Muscle layer of duodenum (tissue), 2 donors: ENCODE data around the gene POLD4.

Experiments used
- H3K27ac ChIP-seq: one replicate; pipeline ENCODE4 v1.7.0; 2013; ENCODE audit warnings: mild to moderate bottlenecking, low read length
- H3K27me3 ChIP-seq: one replicate; pipeline ENCODE4 v1.7.0; 2013; ENCODE audit warnings: low read depth, mild to moderate bottlenecking, control low read depth, low read length
- H3K36me3 ChIP-seq, 2 donors: one replicate each; pipeline ENCODE4 v1.7.0; 2013; ENCODE audit warnings: low read length in 2 of 2, control low read depth in 1 of 2, mild to moderate bottlenecking in 1 of 2; ENCODE audit not compliant: insufficient read depth in 2 of 2, control insufficient read depth in 1 of 2
- H3K4me1 ChIP-seq, 2 donors: one replicate each; pipeline ENCODE4 v1.7.0; 2013; ENCODE audit warnings: low read length in 2 of 2, mild to moderate bottlenecking in 2 of 2, control low read depth in 1 of 2, moderate library complexity in 1 of 2; ENCODE audit not compliant: insufficient read depth in 2 of 2, control insufficient read depth in 1 of 2
- H3K4me3 ChIP-seq, 2 donors: one replicate each; pipeline ENCODE4 v1.7.0; 2013; ENCODE audit warnings: low read length in 2 of 2, low read depth in 1 of 2, mild to moderate bottlenecking in 1 of 2
- H3K9me3 ChIP-seq, 2 donors: one replicate each; pipeline ENCODE4 v1.7.0; 2013; ENCODE audit warnings: low read length in 2 of 2, control low read depth in 1 of 2, mild to moderate bottlenecking in 1 of 2; ENCODE audit not compliant: control insufficient read depth in 1 of 2
- donor health status: healthy.

The POLD4 gene

DNA sequence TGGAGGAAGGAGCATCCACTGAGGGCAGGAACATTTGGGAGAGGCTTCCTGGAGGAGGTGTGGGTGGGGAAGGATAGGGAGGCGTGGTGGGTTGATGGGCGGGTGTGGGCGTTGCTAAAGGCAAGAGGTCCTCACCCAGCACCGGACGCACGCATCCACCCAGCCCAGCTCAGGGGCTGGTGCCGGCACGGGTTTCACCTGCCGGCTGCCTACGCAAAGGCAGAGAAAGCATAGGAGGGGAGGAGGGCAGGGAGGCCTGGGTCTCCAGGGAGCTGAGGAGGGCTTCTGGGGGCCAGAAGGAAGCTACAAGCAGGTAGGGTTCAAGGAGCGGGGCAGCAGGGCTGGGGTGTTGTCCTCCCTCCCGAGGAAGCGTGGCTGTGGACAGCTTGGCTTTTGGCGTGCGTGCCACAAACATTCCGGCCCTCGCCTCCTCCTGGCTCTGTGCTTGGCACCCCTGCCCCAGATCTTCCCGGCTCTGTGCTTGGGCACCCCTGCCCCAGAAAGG, 42.2 kb downstream of the POLD4 start:
- H3K4me1 ChIP-seq: no peaks in the 10 kb centered on the region
- H3K27ac ChIP-seq: no peak overlapping the region
- H3K36me3 ChIP-seq: peaks cover 6 to 29% of the 10 kb centered on the region in 2 donors
- no peak overlapping the region for H3K4me3 ChIP-seq
- no peaks in the 10 kb centered on the region for H3K9me3 ChIP-seq
- no peaks in the 10 kb centered on the region for H3K27me3 ChIP-seq

DNA sequence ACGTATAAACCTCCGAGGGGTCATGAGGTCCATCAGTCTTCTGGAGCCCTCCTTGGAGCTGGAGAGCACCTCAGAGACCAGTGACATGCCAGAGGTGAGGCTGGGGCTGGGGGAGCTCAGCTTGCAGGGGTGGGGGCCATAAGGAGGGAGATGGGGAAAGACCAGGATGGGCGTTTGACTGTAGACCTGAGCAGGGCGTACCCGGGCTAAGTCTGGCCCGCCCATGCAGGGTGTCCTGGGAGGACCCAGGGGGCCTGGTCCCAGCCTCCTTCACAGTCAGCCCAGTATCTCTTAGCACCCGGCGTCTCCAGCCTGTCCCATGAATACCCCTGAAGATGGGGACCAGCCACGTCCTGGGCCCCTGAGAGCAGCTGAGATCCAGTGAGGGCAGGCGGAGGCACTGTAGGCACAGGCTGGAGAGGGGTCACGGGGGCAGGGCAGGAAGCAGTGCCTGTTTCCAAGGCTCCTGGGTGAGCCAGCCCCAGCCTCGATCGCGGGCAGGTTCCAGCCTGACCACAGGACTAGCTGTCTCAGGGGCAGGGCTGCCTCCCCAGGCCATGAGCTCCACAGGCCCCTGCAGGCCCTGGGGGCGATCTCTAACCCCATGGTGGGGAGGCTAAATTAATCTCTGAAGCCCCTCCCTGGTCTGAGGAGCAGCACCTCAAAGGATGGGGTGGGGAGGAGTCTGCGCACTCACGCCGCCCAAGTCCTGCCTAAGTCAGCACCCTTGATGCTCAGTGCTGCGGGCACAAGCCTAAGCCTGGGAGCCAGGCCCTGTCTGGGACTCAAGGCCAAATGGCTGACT, 42.9 kb downstream of the POLD4 start:
- Histone ChIP-seq H3K9me3 (no peaks in the 10 kb centered on the region), H3K4me1 (no peaks in the 10 kb centered on the region), H3K4me3 (no peak overlapping the region), H3K27ac (no peak overlapping the region), H3K27me3 (no peaks in the 10 kb centered on the region), H3K36me3 (peaks cover 6 to 29% of the 10 kb centered on the region in 2 donors)

DNA sequence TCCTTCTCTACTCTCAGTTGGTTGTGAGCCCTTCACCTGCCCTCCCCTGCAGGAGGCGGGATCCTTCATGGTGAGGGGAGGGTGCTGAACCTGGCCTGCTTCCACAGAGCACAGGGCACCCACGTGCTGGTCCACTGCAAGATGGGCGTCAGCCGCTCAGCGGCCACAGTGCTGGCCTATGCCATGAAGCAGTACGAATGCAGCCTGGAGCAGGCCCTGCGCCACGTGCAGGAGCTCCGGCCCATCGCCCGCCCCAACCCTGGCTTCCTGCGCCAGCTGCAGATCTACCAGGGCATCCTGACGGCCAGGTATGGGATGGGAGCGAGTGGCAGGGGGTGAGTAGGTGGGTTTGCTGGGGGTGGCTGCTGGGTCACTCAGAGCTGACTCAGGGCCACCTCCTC, 43.7 kb downstream of the POLD4 start:
- Histone ChIP-seq H3K9me3 (no peaks in the 10 kb centered on the region), H3K36me3 (peaks cover 6 to 29% of the 10 kb centered on the region in 2 donors), H3K4me3 (no peak overlapping the region), H3K4me1 (peaks cover 0 to 2% of the 10 kb centered on the region in 2 donors), H3K27me3 (no peaks in the 10 kb centered on the region), H3K27ac (no peak overlapping the region)

DNA sequence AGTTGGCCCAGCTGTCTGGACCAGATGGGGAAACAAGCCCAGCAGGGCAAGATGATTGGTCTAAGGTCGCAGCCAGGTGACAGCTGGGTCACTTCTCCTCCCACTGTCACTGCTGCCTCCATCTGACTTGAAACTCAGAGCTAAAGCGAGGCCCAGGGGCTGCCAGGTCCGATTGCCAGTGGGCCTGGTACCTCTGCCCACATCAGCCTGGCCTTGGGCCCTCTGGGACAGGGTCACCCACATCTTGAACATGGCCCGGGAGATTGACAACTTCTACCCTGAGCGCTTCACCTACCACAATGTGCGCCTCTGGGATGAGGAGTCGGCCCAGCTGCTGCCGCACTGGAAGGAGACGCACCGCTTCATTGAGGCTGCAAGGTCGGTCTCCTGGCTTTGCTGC, 44.2 kb downstream of the POLD4 start:
- Histone ChIP-seq H3K4me1 (peaks cover 0 to 7% of the 10 kb centered on the region in 2 donors), H3K27ac (no peak overlapping the region), H3K36me3 (peaks cover 6 to 29% of the 10 kb centered on the region in 2 donors)

DNA sequence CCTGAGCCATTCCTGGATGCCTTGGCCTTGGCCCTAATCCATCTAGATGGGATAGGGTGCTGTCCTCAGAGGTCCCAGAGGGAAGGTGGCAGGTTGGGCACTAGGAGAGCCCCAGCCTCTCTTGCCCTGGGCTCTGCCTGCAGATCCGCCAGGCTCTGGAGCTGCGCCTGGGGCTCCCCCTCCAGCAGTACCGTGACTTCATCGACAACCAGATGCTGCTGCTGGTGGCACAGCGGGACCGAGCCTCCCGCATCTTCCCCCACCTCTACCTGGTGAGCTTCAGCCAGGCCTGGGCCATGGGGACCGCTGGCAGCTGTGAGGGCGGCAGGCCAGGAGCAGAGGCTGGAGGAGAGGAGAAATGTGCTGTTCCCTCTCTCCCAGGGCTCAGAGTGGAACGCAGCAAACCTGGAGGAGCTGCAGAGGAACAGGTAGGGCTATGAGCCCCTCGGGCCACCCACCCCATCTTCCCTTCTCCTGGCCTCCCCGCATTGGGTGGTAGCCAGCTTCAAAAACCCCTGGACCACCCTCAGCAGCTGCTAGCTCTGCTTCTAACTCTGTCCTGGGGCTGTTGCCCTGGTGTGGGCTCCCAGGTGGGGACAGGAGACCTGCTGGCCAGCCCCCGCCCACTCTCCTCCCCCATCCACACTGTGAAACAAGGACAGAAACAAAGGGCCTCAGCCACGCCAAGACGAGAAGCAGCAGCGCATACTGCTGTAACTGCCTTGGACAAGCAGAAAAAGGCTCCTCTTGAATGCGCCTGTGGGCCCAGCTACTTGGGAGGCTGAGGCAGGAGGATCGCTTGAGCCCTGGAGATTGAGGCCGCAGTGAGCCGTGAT, 45.1 kb downstream of the POLD4 start:
- no peaks in the 10 kb centered on the region for H3K27me3 ChIP-seq
- no peak overlapping the region for H3K27ac ChIP-seq
- H3K36me3 ChIP-seq: peaks cover 6 to 29% of the 10 kb centered on the region in 2 donors
- H3K4me1 ChIP-seq: peaks cover 0 to 12% of the 10 kb centered on the region in 2 donors
- H3K9me3 ChIP-seq: no peaks in the 10 kb centered on the region
- H3K4me3 ChIP-seq: no peak overlapping the region

More for the DNA sequence above, 44.2 kb downstream of the POLD4 start:
- Histone ChIP-seq H3K27me3 (no peaks in the 10 kb centered on the region), H3K9me3 (no peaks in the 10 kb centered on the region), H3K4me3 (no peak overlapping the region)

DNA sequence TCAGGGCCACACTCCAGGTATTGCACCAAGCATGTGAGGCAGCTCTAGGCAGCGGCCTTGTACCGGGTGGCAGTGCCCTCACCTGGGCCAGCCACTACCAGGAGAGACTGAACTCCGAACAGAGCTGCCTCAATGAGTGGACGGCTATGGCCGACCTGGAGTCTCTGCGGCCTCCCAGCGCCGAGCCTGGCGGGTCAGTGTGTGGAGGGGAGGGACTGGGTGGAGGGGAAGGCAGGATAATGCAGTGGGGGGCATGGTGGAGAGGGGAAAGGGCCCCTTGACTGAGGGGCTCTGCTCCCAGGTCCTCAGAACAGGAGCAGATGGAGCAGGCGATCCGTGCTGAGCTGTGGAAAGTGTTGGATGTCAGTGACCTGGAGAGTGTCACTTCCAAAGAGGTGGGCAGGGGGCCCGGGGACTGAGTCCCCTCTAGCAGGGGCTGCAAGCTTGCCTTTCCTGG, 45.8 kb downstream of the POLD4 start:
- no peaks in the 10 kb centered on the region for H3K9me3 ChIP-seq
- H3K4me3 ChIP-seq: no peak overlapping the region
- peaks cover 0 to 18% of the 10 kb centered on the region in 2 donors for H3K4me1 ChIP-seq
- H3K27ac ChIP-seq: no peak overlapping the region
- H3K36me3 ChIP-seq: peaks cover 6 to 29% of the 10 kb centered on the region in 2 donors
- H3K27me3 ChIP-seq: no peaks in the 10 kb centered on the region

DNA sequence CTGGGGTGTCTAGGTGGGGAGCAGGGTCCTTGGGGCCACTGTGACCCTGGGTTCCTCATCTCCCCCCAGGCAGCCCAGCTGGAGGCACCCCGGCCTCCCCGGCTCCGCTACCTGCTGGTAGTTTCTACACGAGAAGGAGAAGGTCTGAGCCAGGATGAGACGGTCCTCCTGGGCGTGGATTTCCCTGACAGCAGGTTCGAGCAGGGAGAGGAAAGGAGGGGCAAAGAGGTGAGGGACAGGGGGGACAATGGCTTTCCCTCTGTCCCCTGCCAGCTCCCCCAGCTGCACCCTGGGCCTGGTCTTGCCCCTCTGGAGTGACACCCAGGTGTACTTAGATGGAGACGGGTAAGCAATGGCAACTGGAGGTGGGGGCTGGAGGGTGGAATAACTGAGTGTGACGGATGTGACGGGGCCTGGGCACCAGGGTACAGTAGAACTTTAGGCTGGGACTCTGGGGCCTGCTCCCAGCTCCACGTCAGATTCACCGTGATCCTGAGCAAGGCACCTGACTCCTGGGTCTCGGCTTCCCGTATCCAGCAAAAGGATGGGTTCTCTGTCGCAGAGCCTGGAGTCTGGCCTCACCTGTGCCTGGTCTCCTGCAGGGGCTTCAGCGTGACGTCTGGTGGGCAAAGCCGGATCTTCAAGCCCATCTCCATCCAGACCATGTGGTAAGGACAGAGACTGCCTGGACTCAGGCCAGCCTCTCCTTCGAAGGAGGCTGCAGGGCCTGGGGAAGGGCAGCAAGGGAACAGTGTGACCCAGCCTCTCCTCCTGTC, 46.4 kb downstream of the POLD4 start:
- Histone ChIP-seq H3K36me3 (peaks cover 6 to 29% of the 10 kb centered on the region in 2 donors), H3K4me1 (peaks cover 0 to 24% of the 10 kb centered on the region in 2 donors), H3K9me3 (no peaks in the 10 kb centered on the region)

DNA sequence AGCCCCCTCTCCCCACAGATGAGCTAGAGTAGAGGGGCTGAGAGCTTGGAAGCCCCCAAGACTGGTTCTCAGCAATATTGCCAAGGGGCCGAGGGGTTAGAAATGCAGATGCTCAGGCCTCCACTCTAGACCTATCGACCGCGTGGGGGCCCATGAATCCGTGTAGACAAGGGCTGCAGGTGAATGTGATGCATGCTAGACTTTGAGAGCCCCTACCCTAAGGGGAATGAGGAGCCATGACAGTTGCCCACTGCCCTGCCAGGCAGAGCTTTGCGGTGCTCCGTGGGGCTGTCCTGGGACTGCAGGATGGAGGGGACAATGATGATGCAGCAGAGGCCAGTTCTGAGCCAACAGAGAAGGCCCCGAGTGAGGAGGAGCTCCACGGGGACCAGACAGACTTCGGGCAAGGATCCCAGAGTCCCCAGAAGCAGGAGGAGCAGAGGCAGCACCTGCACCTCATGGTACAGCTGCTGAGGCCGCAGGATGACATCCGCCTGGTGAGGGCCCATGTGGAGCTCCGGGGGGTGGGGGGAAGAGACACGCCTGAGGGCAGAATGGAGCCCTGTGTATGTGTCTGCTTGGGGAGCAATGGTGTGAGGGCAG, 48.7 kb downstream of the POLD4 start:
- H3K9me3 ChIP-seq: no peaks in the 10 kb centered on the region
- peaks cover 13 to 34% of the 10 kb centered on the region in 2 donors for H3K36me3 ChIP-seq
- no peak overlapping the region for H3K27ac ChIP-seq
- H3K4me1 ChIP-seq: peaks cover 0 to 26% of the 10 kb centered on the region in 2 donors
- H3K4me3 ChIP-seq: peak overlapping the region; percentile 61 to 91
- no peaks in the 10 kb centered on the region for H3K27me3 ChIP-seq

More for the DNA sequence above, 46.4 kb downstream of the POLD4 start:
- no peak overlapping the region for H3K27ac ChIP-seq
- H3K27me3 ChIP-seq: no peaks in the 10 kb centered on the region
- H3K4me3 ChIP-seq: no peak overlapping the region

DNA sequence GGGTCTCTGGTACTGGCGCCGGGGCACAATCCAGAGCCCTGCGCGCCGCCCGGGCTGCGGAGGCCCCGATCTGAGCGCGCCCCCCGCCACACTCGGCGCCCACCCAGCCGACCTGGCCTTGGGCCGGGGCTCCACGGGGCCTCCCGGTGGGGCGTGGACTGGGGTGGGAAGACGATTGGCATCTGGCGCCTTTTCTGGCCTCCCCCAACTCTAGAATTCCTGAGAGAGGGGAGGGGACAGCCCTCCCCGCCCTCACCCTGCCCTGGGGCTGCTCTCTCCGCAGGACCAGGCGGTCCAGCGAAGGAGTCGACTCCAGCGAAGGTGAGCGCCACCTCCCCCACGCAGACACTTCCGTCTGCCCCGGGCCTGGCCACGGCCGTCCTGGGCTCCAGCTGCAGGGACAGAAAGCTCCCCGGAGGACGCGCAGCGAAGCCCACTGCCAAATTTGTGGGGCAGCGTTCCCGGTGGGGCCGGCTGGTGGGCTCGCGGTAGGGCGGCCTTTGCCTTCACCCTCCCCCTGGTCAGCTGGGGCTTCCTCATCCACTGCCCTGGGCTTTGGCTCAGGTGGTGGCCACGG, 49.4 kb downstream of the POLD4 start:
- Histone ChIP-seq H3K27ac (no peak overlapping the region), H3K9me3 (no peaks in the 10 kb centered on the region), H3K4me3 (peak overlapping the region; percentile 61 to 91), H3K4me1 (peaks cover 0 to 26% of the 10 kb centered on the region in 2 donors), H3K36me3 (peaks cover 12 to 37% of the 10 kb centered on the region in 2 donors), H3K27me3 (no peaks in the 10 kb centered on the region)

DNA sequence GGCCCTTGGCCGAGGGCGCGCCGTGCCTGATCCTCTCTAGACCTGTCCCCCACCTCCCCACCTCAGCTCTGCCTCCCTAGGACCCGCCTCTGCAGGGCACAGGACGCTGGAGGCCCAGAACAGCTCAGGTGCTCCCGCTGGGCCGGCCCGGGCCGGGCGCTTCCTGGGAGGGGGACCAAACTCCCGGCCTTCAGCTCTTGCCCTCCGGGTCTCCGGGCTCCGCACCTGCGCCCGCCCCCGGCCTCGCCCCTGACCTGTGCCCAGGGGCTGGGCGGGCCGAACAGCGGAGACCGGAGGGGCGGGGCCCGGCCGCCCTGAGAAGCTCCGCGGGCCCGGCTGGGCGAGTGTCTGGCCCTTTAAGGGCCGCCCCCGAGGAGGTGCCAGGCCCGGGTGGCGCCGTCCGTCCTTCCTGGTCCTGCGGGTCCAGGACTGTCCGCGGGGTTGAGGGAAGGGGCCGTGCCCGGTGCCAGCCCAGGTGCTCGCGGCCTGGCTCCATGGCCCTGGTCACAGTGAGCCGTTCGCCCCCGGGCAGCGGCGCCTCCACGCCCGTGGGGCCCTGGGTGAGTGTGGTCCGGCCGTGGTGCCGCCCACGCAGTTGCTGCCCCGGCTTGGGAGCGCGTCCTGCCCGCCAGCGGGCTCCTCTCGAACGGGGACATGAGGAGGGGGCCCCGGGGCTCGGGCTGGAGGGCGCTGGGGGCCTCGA, 50.1 kb downstream of the POLD4 start, which contains the start of gene SSH3:
SSH3 (plus strand) TSS at position 399 of the 703 bp plus-strand sequence; CDS start at position 495, 96 bp downstream.
- Histone ChIP-seq H3K4me3 (peak within 1 kb of the TSS; percentile 61 to 91), H3K27me3 (no peaks in the 10 kb centered on the region), H3K36me3 (peaks cover 18 to 34% of the 10 kb centered on the region in 2 donors), H3K4me1 (peaks cover 0 to 26% of the 10 kb centered on the region in 2 donors), H3K27ac (peak within 1 kb of the TSS; percentile 39), H3K9me3 (no peaks in the 10 kb centered on the region)
